ENCODE measurements around the gene INSYN2B. TPM values are rescaled to one million over a fixed set of nuclear protein-coding genes. Genes with fewer than 3 reads are reported as not detected.

The INSYN2B gene
- total and polyA plus RNA-seq, 7 donors, result under 0.01 to 0.27 (median 0.10) TPM; not detected in 3

DNA sequence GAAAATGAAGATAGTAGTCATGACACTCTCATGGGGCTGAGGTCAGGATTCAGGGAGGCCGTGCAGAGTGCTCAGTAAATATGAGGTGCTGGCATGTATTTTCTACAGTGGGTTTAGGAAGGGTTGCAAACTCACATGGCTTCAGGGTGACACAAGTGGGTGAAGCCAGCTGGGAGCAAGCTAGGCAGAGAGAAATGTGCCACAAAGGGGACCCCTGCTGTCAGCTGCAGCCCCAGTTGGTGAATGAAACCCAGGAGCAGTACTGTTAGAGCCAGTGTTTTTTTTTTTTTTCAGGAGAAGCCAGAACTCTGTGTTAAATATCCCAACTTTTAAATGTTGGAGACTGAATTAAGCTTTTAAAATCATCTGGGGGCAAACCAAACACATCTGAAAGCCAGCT, 75.3 kb downstream of the INSYN2B start:
- intact Hi-C loops (cut with DNase I), result no loop called here
- no peak for DNase-seq
- Histone ChIP-seq H3K9me3 (no peaks in the 10 kb centered on the region), H3K4me1 (no peaks in the 10 kb centered on the region), H3K36me3 (no peaks in the 10 kb centered on the region), H3K27ac (no peak overlapping the region), H3K27me3 (no peaks in the 10 kb centered on the region), H3K4me3 (no peak overlapping the region)
- WGBS, 2 donors, result 67 to 81% methylated on average over 1 of the region's 1 CpG
- TF ChIP-seq EP300 (IDR thresholded peaks at IDR 0.05) (no peak), POLR2AphosphoS5 (IDR thresholded peaks at IDR 0.05) (no peak), POLR2A (IDR thresholded peaks at IDR 0.05) (no peak)
- TF ChIP-seq, protein P1, sequence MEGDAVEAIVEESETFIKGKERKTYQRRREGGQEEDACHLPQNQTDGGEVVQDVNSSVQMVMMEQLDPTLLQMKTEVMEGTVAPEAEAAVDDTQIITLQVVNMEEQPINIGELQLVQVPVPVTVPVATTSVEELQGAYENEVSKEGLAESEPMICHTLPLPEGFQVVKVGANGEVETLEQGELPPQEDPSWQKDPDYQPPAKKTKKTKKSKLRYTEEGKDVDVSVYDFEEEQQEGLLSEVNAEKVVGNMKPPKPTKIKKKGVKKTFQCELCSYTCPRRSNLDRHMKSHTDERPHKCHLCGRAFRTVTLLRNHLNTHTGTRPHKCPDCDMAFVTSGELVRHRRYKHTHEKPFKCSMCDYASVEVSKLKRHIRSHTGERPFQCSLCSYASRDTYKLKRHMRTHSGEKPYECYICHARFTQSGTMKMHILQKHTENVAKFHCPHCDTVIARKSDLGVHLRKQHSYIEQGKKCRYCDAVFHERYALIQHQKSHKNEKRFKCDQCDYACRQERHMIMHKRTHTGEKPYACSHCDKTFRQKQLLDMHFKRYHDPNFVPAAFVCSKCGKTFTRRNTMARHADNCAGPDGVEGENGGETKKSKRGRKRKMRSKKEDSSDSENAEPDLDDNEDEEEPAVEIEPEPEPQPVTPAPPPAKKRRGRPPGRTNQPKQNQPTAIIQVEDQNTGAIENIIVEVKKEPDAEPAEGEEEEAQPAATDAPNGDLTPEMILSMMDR (IDR thresholded peaks at IDR 0.05), result no peak

DNA sequence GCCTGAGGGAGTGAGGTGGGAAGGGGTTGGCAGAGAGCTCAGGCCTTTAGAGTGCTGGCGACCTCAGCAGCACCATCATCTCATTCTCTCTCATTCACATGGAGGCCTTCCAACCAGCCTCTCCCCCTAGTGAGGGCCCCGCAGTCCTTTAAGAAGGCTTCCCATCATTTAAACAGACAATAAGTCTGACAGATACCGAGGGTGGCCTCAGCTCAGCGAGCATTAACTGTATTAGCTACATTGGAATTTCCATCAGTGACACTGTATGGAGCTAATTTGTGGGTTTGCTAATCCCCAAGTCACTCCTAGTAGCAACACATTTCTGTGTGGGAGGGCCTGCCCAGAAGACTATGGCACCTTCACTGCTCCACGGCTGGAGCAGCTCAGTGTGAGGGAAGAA, 75.8 kb downstream of the INSYN2B start:
- H3K36me3 ChIP-seq, result no peaks in the 10 kb centered on the region
- no peak overlapping the region for H3K27ac ChIP-seq
- TF ChIP-seq POLR2A (IDR thresholded peaks at IDR 0.05), result no peak
- TF ChIP-seq POLR2AphosphoS5 (IDR thresholded peaks at IDR 0.05), result no peak
- TF ChIP-seq, protein P1 (IDR thresholded peaks at IDR 0.05), result no peak
- no peak overlapping the region for H3K4me3 ChIP-seq
- no peak for DNase-seq
- WGBS, 2 donors, result 64 to 74% methylated on average over 5 of the region's 5 CpGs
- H3K4me1 ChIP-seq, result no peaks in the 10 kb centered on the region
- H3K27me3 ChIP-seq, result no peaks in the 10 kb centered on the region
- no peaks in the 10 kb centered on the region for H3K9me3 ChIP-seq
- intact Hi-C loops (cut with DNase I), result no loop called here

DNA sequence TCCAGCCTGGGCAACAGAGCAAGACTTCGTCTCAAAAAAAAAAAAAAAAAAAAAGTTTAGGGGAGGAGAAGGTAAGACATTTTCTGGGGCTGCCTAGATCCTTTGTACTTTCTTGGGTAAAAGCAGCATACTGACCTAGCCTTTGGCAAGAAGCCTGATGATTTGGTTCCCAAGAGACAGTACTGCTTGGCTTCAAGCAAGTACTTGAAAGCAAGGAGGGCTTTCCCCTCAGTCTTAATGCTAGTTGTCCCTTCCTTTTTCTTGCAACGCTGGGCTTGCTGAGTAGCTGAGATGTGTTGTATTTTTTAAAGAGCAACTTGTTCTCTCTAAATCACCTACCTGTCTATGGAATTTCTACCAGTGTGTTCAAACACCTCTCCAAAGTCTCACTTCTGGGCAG, 76.2 kb downstream of the INSYN2B start:
- no peak overlapping the region for H3K4me3 ChIP-seq
- no peak for DNase-seq
- WGBS, 2 donors, result 77 to 81% methylated on average over 2 of the region's 2 CpGs
- no peaks in the 10 kb centered on the region for H3K36me3 ChIP-seq
- no peaks in the 10 kb centered on the region for H3K27me3 ChIP-seq
- H3K4me1 ChIP-seq, result no peaks in the 10 kb centered on the region
- TF ChIP-seq, protein P1 (IDR thresholded peaks at IDR 0.05), result no peak
- TF ChIP-seq POLR2AphosphoS5 (IDR thresholded peaks at IDR 0.05) (no peak), POLR2A (IDR thresholded peaks at IDR 0.05) (no peak), EP300 (IDR thresholded peaks at IDR 0.05) (no peak)
- no peak overlapping the region for H3K27ac ChIP-seq
- H3K9me3 ChIP-seq, result no peaks in the 10 kb centered on the region
- intact Hi-C loops (cut with DNase I), result no loop called here

DNA sequence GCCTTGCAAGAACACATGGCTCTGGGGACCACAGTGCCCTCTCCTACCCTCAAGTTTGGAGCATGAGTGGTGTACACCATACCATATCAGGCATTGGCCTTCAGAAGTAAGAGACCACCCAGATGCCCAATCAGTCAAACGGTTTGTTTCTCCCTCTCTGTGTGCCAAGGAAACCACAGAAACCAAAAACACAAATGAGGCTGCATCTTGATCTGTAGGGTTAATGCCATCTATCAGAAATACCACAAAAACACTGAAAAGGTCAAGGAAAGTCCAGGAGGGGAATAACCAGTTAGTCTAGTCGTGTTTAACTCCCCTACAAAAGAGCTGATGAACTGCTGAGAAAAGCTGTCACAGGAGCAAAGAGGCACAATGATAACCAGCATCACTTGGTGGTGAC, 78.4 kb downstream of the INSYN2B start:
- intact Hi-C loops (cut with DNase I), result no loop called here
- Histone ChIP-seq H3K4me1 (no peaks in the 10 kb centered on the region), H3K27me3 (no peaks in the 10 kb centered on the region), H3K4me3 (no peak overlapping the region), H3K9me3 (no peaks in the 10 kb centered on the region), H3K36me3 (no peaks in the 10 kb centered on the region), H3K27ac (no peak overlapping the region)
- TF ChIP-seq POLR2AphosphoS5 (IDR thresholded peaks at IDR 0.05), result no peak
- no peak for TF ChIP-seq POLR2A (IDR thresholded peaks at IDR 0.05)
- TF ChIP-seq, protein P1 (IDR thresholded peaks at IDR 0.05), result no peak
- TF ChIP-seq EP300 (IDR thresholded peaks at IDR 0.05), result no peak
- WGBS, 2 donors, result 24 to 38% methylated on average over 2 of the region's 2 CpGs
- DNase-seq, result no peak

DNA sequence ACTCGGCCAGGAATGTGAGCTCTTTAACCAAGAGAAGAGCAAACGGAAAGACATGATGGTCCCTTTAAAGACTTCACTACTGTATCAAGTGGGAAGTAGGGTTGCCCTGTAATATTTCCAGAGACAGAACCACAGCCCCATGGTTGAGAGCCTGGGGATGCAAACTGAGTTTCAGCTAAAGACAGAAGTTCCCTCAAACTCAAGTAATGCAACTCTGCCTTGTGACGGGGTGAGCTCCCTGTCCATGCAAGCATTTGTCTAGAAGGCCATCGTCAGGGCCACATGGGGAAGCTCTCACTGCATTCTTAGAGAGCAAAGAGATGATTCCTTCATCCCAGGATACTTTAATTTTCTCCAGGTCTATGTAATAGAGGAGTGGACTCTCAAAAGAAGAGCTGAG, 82.8 kb downstream of the INSYN2B start:
- Histone ChIP-seq H3K9me3 (no peaks in the 10 kb centered on the region), H3K4me1 (no peaks in the 10 kb centered on the region), H3K27ac (no peak overlapping the region), H3K4me3 (no peak overlapping the region), H3K27me3 (no peaks in the 10 kb centered on the region), H3K36me3 (no peaks in the 10 kb centered on the region)
- intact Hi-C loops (cut with DNase I), result no loop called here
- 82 to 86% methylated on average over 4 of the region's 4 CpGs for WGBS, 2 donors
- TF ChIP-seq, protein P1 (IDR thresholded peaks at IDR 0.05), result no peak
- no peak for TF ChIP-seq POLR2AphosphoS5 (IDR thresholded peaks at IDR 0.05)
- TF ChIP-seq EP300 (IDR thresholded peaks at IDR 0.05), result no peak
- TF ChIP-seq POLR2A (IDR thresholded peaks at IDR 0.05), result no peak
- DNase-seq, result no peak
